Chondrocyte (in vitro differentiated cells): ENCODE results near the gene MTG2. TPM values are rescaled to one million over a fixed set of nuclear protein-coding genes. Genes with fewer than 3 reads are reported as not detected.

ENCODE experiments used
- DNase-seq: peaks from one replicate; pipeline ENCODE4 v3.0.0; 2021; ENCODE audit warnings: mixed read lengths, low spot score
- H3K27ac Mint-ChIP-seq: one replicate; pipeline ENCODE4 v1.8.0; 2021; ENCODE audit warnings: mild to moderate bottlenecking, moderate library complexity, mixed read lengths; ENCODE audit not compliant: unreplicated experiment
- H3K27me3 Mint-ChIP-seq: 2 replicates; pipeline ENCODE4 v1.8.0; 2021; ENCODE audit warnings: low read depth, mixed read lengths
- H3K36me3 Mint-ChIP-seq: 2 replicates; pipeline ENCODE4 v1.8.0; 2021; ENCODE audit warnings: low read depth, mixed read lengths
- H3K4me1 Mint-ChIP-seq: 2 replicates; pipeline ENCODE4 v1.8.0; 2021; ENCODE audit warnings: low read depth, mild to moderate bottlenecking, mixed read lengths
- H3K4me3 Mint-ChIP-seq: one replicate; pipeline ENCODE4 v1.8.0; 2021; ENCODE audit warnings: mild to moderate bottlenecking, moderate library complexity, mixed read lengths; ENCODE audit not compliant: unreplicated experiment
- H3K9me3 Mint-ChIP-seq: 2 replicates; pipeline ENCODE4 v1.8.0; 2021; ENCODE audit warnings: low read depth, mixed read lengths
- total RNA-seq: library from RNA; stranded (reverse); gene quantifications from 3 replicates; pipeline ENCODE4 v1.2.1, GENCODE V29; 2021
- TF ChIP-seq, protein P1 (sequence below): fragments of 200-600 bp; sonication (generic); IDR thresholded peaks from 2 replicates; pipeline ENCODE4 v1.5.0; 2021; ENCODE audit warnings: antibody characterized with exemption, mild to moderate bottlenecking, moderate library complexity

Gene MTG2
- total RNA-seq, 1 donor from 2014 or later, result 22.3 TPM

- Mint-ChIP-seq H3K36me3 (peaks cover 15% of the 10 kb centered on the region), H3K4me1 (peaks cover 34% of the 10 kb centered on the region), H3K27me3 (no peaks in the 10 kb centered on the region), H3K4me3 (peak overlapping the region; percentile 45), H3K27ac (peak overlapping the region; percentile 89), H3K9me3 (no peaks in the 10 kb centered on the region)
- TF ChIP-seq, protein P1, sequence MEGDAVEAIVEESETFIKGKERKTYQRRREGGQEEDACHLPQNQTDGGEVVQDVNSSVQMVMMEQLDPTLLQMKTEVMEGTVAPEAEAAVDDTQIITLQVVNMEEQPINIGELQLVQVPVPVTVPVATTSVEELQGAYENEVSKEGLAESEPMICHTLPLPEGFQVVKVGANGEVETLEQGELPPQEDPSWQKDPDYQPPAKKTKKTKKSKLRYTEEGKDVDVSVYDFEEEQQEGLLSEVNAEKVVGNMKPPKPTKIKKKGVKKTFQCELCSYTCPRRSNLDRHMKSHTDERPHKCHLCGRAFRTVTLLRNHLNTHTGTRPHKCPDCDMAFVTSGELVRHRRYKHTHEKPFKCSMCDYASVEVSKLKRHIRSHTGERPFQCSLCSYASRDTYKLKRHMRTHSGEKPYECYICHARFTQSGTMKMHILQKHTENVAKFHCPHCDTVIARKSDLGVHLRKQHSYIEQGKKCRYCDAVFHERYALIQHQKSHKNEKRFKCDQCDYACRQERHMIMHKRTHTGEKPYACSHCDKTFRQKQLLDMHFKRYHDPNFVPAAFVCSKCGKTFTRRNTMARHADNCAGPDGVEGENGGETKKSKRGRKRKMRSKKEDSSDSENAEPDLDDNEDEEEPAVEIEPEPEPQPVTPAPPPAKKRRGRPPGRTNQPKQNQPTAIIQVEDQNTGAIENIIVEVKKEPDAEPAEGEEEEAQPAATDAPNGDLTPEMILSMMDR, result no peak
- peak; percentile 72 for DNase-seq
These were observed 20.0 kb downstream of the MTG2 start for GRCh38 chr20:62202676-62203377.

DNA sequence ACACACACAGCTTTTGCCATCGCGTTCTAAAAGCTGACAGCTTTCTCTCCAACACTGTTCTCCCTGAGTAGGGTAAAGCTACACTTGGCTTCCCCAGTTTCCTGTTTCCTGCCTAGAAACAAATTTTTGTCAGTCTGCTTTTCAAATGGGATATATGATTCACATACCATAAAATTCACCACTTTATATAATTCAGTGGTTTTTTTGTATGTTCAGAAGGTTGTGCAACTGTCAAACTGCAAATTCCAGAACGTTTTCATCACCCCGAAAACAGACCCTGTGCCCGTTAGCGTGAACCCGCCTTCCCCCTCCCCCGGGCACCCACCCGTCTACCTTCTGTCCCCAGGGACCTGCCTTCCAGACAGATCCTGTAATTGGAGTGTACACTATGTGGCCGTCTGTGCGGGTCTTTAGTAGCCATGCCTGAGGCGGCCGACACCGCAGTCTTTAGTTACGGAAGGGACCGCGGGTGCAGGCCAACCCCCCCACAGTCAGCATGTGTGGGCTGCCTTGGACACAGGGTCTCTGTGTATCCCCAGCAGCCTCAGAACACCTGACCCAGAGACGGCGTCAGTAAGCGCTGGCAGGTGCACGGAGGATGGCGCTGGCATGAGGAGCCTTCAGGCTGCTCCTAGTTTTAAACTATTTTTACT, 20.7 kb downstream of the MTG2 start:
- H3K36me3 Mint-ChIP-seq, result peaks cover 13% of the 10 kb centered on the region

GRCh38 chr20:62205618-62206387, 23.0 kb downstream of the MTG2 start:
- Mint-ChIP-seq H3K4me3 (no peak overlapping the region), H3K9me3 (no peaks in the 10 kb centered on the region), H3K27me3 (no peaks in the 10 kb centered on the region), H3K4me1 (peaks cover 34% of the 10 kb centered on the region), H3K27ac (no peak overlapping the region), H3K36me3 (no peaks in the 10 kb centered on the region)
- peak; percentile 95 for DNase-seq
- TF ChIP-seq, protein P1, result no peak

More for the DNA sequence above, 20.7 kb downstream of the MTG2 start:
- DNase-seq, result peak; percentile 81
- Mint-ChIP-seq H3K4me3 (peak overlapping the region; percentile 45), H3K27me3 (no peaks in the 10 kb centered on the region), H3K9me3 (no peaks in the 10 kb centered on the region), H3K4me1 (peaks cover 34% of the 10 kb centered on the region), H3K27ac (peak overlapping the region; percentile 89)
- TF ChIP-seq, protein P1, result no peak

- Mint-ChIP-seq H3K27ac (no peak overlapping the region), H3K9me3 (no peaks in the 10 kb centered on the region), H3K36me3 (no peaks in the 10 kb centered on the region), H3K27me3 (no peaks in the 10 kb centered on the region), H3K4me3 (no peak overlapping the region), H3K4me1 (peaks cover 28% of the 10 kb centered on the region)
- DNase-seq, result no peak
- TF ChIP-seq, protein P1, result no peak
These were observed 23.6 kb downstream of the MTG2 start for GRCh38 chr20:62206388-62206775.
